ENCODE results near the gene FDXACB1. TPM values are rescaled to one million over a fixed set of nuclear protein-coding genes. Genes with fewer than 3 reads are reported as not detected.

The FDXACB1 gene
- total and polyA plus RNA-seq, 2 of the 4 experiments (the other 2 are of a cell fraction) = 1.7 to 3.0 TPM

DNA sequence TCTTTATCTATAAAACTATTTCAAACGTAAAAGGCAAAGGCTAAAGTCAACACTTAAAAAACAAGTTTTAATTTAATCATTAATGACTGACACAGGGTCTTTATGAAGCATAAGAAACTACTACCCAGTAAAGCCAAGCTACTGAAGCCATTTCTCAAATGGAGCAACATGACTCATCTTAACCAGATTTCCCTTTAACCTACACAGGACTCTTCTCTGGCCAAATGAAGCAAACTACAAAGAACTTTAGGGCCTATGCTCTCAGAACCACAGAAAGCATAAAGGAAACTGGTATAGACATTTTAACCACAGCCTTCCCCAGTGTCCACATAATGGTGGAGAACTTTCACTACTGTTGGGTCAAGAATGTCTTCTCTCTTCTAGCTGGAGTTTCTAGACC lies 42.2 kb downstream of the FDXACB1 start (continued):
- TF ChIP-seq MAZ (IDR thresholded peaks at IDR 0.05; ENCODE audit: borderline replicate concordance, low read depth, low read length) (no peak), MAFK (IDR thresholded peaks at IDR 0.05; ENCODE audit: low read depth, low read length) (no peak)

DNA sequence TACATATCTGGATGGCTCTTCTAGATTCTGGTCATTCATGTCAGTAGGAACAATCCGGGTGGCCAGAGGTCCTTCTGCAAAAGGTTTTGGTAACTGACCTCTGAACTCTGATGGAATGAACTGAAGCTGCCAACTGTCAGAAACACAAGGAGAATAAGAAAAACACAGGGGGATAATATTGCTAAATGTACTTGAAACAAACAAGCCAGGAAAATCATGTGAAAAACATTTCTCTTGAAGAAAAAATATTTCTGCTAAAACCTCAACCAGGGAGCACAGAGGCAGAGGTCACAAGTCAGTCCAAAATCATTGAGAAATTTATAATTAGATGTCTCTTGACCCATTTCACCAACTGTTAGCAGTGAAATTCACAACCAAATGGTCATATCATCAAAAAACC lies 42.8 kb downstream of the FDXACB1 start:
- dilution Hi-C loops (cut with HindIII; ENCODE audit: low sequenced_read_pairs, unreplicated experiment) = no loop called here
- intact Hi-C loops (cut with micrococcal nuclease) = no loop called here
- Histone ChIP-seq H3K27me3 (ENCODE audit: control insufficient read depth, insufficient read depth, low read length) (no peaks in the 10 kb centered on the region), H3K4me1 (ENCODE audit: control insufficient read depth, insufficient read depth, low read length) (peaks cover 4% of the 10 kb centered on the region; the same call in 1 of the 2 replicates), H2BK120ac (ENCODE audit: low read depth, low read length) (no peak overlapping the region), H2AK9ac (replicated peaks; ENCODE audit: low read depth, low read length, poor library complexity) (no peak overlapping the region), H3K18ac (ENCODE audit: low read depth, low read length) (no peak overlapping the region), H2BK5ac (ENCODE audit: low read depth, low read length, poor library complexity, severe bottlenecking) (no peak overlapping the region), H3K9me3 (ENCODE audit: control insufficient read depth, insufficient read depth, low read length) (no peaks in the 10 kb centered on the region), H4K20me1 (ENCODE audit: insufficient read depth, low read length) (no peaks in the 10 kb centered on the region), H3K23ac (ENCODE audit: low read depth, low read length) (no peak overlapping the region), H3K4me2 (ENCODE audit: low read depth, low read length) (no peak overlapping the region), H3K14ac (replicated peaks; ENCODE audit: low read depth, low read length) (no peak overlapping the region), H2BK20ac (ENCODE audit: low read depth, low read length) (no peak overlapping the region), H4K91ac (ENCODE audit: insufficient read depth, low read depth, low read length) (no peak overlapping the region), H3K4me3 (ENCODE audit: insufficient read depth, low read depth, low read length) (no peak overlapping the region), H3K36me3 (ENCODE audit: control insufficient read depth, insufficient read depth, low read length) (peaks cover 11% of the 10 kb centered on the region), H2AFZ (replicated peaks; ENCODE audit: low read length, poor library complexity) (no peak overlapping the region), H4K8ac (ENCODE audit: low read depth in 2 of 2, low read length in 2 of 2) (no peak overlapping the region), H2AK5ac (ENCODE audit: low read depth, low read length) (no peak overlapping the region), H3K4ac (ENCODE audit: low read depth, low read length) (no peak overlapping the region), H3K27ac (ENCODE audit: insufficient read depth, low read length) (no peak overlapping the region), H3K9me1 (ENCODE audit: insufficient read depth, low read length) (no peaks in the 10 kb centered on the region), H2BK15ac (ENCODE audit: low read depth, low read length) (no peak overlapping the region), H3K56ac (ENCODE audit: extremely low read depth, insufficient read depth, low read length) (no peak overlapping the region), H4K5ac (ENCODE audit: low read depth, low read length) (no peak overlapping the region), H3K79me1 (ENCODE audit: low read depth in 1 of 2, low read length in 2 of 2) (no peaks in the 10 kb centered on the region), H3K9ac (ENCODE audit: low read depth, low read length) (no peak overlapping the region)
- BruUV-seq (replicated peaks) = no TSS peak
- POLR2A ChIA-PET (ENCODE audit: unreplicated experiment) = no interaction called here
- DNase-seq (no peak), ATAC-seq (ENCODE audit: low read depth) (no peak)
- no CpG with 5 or more reads among the region's 1 CpG for WGBS, 2 experiments (ENCODE audit: extremely low coverage in 2 of 2, insufficient read length in 1 of 2)
- in situ Hi-C loops (cut with MboI; ENCODE audit: low sequenced_read_pairs) = no loop called here
- no peak for TF ChIP-seq CEBPB (IDR thresholded peaks at IDR 0.05; ENCODE audit: low read depth, low read length)
- no peak for TF ChIP-seq POLR2A (IDR thresholded peaks at IDR 0.05; ENCODE audit: low read depth, low read length)
- no peak for TF ChIP-seq SMC3 (IDR thresholded peaks at IDR 0.05; ENCODE audit: low read depth, low read length)
- TF ChIP-seq, protein P1, sequence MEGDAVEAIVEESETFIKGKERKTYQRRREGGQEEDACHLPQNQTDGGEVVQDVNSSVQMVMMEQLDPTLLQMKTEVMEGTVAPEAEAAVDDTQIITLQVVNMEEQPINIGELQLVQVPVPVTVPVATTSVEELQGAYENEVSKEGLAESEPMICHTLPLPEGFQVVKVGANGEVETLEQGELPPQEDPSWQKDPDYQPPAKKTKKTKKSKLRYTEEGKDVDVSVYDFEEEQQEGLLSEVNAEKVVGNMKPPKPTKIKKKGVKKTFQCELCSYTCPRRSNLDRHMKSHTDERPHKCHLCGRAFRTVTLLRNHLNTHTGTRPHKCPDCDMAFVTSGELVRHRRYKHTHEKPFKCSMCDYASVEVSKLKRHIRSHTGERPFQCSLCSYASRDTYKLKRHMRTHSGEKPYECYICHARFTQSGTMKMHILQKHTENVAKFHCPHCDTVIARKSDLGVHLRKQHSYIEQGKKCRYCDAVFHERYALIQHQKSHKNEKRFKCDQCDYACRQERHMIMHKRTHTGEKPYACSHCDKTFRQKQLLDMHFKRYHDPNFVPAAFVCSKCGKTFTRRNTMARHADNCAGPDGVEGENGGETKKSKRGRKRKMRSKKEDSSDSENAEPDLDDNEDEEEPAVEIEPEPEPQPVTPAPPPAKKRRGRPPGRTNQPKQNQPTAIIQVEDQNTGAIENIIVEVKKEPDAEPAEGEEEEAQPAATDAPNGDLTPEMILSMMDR (conservative IDR thresholded peaks at IDR 0.05; ENCODE audit: low read depth, low read length) = no peak
- TF ChIP-seq, protein P2, sequence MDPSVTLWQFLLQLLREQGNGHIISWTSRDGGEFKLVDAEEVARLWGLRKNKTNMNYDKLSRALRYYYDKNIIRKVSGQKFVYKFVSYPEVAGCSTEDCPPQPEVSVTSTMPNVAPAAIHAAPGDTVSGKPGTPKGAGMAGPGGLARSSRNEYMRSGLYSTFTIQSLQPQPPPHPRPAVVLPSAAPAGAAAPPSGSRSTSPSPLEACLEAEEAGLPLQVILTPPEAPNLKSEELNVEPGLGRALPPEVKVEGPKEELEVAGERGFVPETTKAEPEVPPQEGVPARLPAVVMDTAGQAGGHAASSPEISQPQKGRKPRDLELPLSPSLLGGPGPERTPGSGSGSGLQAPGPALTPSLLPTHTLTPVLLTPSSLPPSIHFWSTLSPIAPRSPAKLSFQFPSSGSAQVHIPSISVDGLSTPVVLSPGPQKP (IDR thresholded peaks at IDR 0.05; ENCODE audit: borderline replicate concordance, low read depth, low read length) = no peak
- no peak for TF ChIP-seq CHD1 (IDR thresholded peaks at IDR 0.05; ENCODE audit: low read depth, low read length)
- TF ChIP-seq BHLHE40 (IDR thresholded peaks at IDR 0.05; ENCODE audit: low read depth, low read length) = no peak
- CTCF ChIA-PET = no interaction called here
